HEK293 (cell line): ENCODE data around the gene LAMTOR3.

Source experiments
- PRDM10 ChIP-seq: fragments of 450-650 bp; formaldehyde crosslinking; IDR thresholded peaks from 2 replicates; pipeline ENCODE4 v1.5.1; 2016; ENCODE audit warnings: missing biosample characterization, missing genetic modification characterization
- ZNF274 ChIP-seq, 2 experiments: fragments of 200-500 bp in 1 of 2; fragments of 450-650 bp in 1 of 2; sonication (Bioruptor generic) in 1 of 2; formaldehyde crosslinking in 1 of 2; IDR thresholded peaks; 2 replicates each; pipeline versions ENCODE4 v1.5.1 to v1.6.1; 2014 to 2016; ENCODE audit warnings: borderline replicate concordance in 1 of 2, inconsistent platforms in 1 of 2, low read length in 1 of 2, missing biosample characterization in 1 of 2, missing genetic modification characterization in 1 of 2

GRCh38 chr4:99855678-99856077 lies 38.5 kb downstream of the LAMTOR3 start:
- TF ChIP-seq PRDM10 (no peak), ZNF274 (IDR thresholded peaks at IDR 0.05; ENCODE audit: low read length) (no peak), ZNF274 (tag by site-specific recombination; IDR thresholded peaks at IDR 0.05; ENCODE audit: borderline replicate concordance) (no peak)
